SK-N-SH treated with all-trans-retinoic acid at 6 μM for 48 hours (cell line): Measurements from ENCODE around the gene ZNF37A.

ENCODE experiments used
- ATAC-seq: fragments of 200-7000 bp; cut with Tn5 transposase; 3 replicates; pipeline ENCODE4 v1.9.1; 2020; ENCODE audit warnings: mild to moderate bottlenecking, moderate library complexity
- ARNTL ChIP-seq: fragments of 450-650 bp; formaldehyde crosslinking; IDR thresholded peaks from 2 replicates; pipeline ENCODE4 v1.5.0; 2020; ENCODE audit warnings: low read depth, mild to moderate bottlenecking, moderate library complexity, borderline replicate concordance
- BACH2 ChIP-seq: fragments of 250-450 bp; sonication (Bioruptor Pico); IDR thresholded peaks from 2 replicates; pipeline ENCODE4 v1.9.0; 2021; ENCODE audit warnings: mild to moderate bottlenecking, borderline replicate concordance
- GLIS3 ChIP-seq: fragments of 250-450 bp; sonication (Bioruptor Pico); IDR thresholded peaks from 2 replicates; pipeline ENCODE4 v1.5.0; 2020; ENCODE audit warnings: mild to moderate bottlenecking, moderate library complexity
- ISL1 ChIP-seq: fragments of 250-450 bp; sonication (Bioruptor Pico); IDR thresholded peaks from 2 replicates; pipeline ENCODE4 v2.1.2; 2022; ENCODE audit warnings: mild to moderate bottlenecking, moderate library complexity
- OSR1 ChIP-seq: fragments of 250-450 bp; sonication (Bioruptor Pico); IDR thresholded peaks from 2 replicates; pipeline ENCODE4 v1.8.0; 2022; ENCODE audit warnings: moderate library complexity, mild to moderate bottlenecking, inconsistent platforms
- RARB ChIP-seq: fragments of 250-450 bp; sonication (Bioruptor Pico); IDR thresholded peaks from 2 replicates; pipeline ENCODE4 v1.8.0; 2021; ENCODE audit warnings: mild to moderate bottlenecking, moderate library complexity
- SNAI2 ChIP-seq: fragments of 250-450 bp; sonication (Bioruptor Pico); IDR thresholded peaks from 2 replicates; pipeline ENCODE4 v1.5.0; 2020; ENCODE audit warnings: mild to moderate bottlenecking, moderate library complexity
- TCF4 ChIP-seq: fragments of 250-450 bp; sonication (Bioruptor Pico); IDR thresholded peaks from 2 replicates; pipeline ENCODE4 v1.8.0; 2021; ENCODE audit warnings: mild to moderate bottlenecking, moderate library complexity, borderline replicate concordance
- TOX ChIP-seq: fragments of 250-450 bp; sonication (Bioruptor Pico); IDR thresholded peaks from 2 replicates; pipeline ENCODE4 v1.8.0; 2021; ENCODE audit warnings: mild to moderate bottlenecking, moderate library complexity, borderline replicate concordance
- ZC3H10 ChIP-seq: fragments of 250-450 bp; sonication (Bioruptor Pico); IDR thresholded peaks from 2 replicates; pipeline ENCODE4 v1.5.1; 2021; ENCODE audit warnings: mild to moderate bottlenecking, moderate library complexity
- ZFP3 ChIP-seq: fragments of 250-450 bp; sonication (Bioruptor Pico); IDR thresholded peaks from 2 replicates; pipeline ENCODE4 v1.5.0; 2020; ENCODE audit warnings: mild to moderate bottlenecking, moderate library complexity
- ZNF565 ChIP-seq: fragments of 450-650 bp; formaldehyde crosslinking; conservative IDR thresholded peaks from 2 replicates; pipeline ENCODE4 v1.5.0; 2020; ENCODE audit warnings: low read depth, mild to moderate bottlenecking, moderate library complexity
- ZNF70 ChIP-seq: fragments of 450-650 bp; formaldehyde crosslinking; IDR thresholded peaks from 2 replicates; pipeline ENCODE4 v1.5.0; 2020; ENCODE audit warnings: mild to moderate bottlenecking, moderate library complexity
- ZNF8 ChIP-seq: fragments of 450-650 bp; formaldehyde crosslinking; IDR thresholded peaks from 2 replicates; pipeline ENCODE4 v1.5.0; 2020; ENCODE audit warnings: mild to moderate bottlenecking, moderate library complexity
- TF ChIP-seq, protein P1 (sequence below): fragments of 250-450 bp; sonication (Bioruptor Pico); IDR thresholded peaks from 2 replicates; pipeline ENCODE4 v1.8.0; 2020; ENCODE audit warnings: mild to moderate bottlenecking, moderate library complexity, borderline replicate concordance
- TF ChIP-seq, protein P2 (sequence below): fragments of 250-450 bp; sonication (Bioruptor Pico); IDR thresholded peaks from 2 replicates; pipeline ENCODE4 v1.5.1; 2020; ENCODE audit warnings: low read depth, mild to moderate bottlenecking, moderate library complexity
- TF ChIP-seq, protein P3 (sequence below): fragments of 250-450 bp; sonication (Bioruptor Pico); IDR thresholded peaks from 2 replicates; pipeline ENCODE4 v1.8.0; 2021; ENCODE audit warnings: low read depth, mild to moderate bottlenecking, moderate library complexity, borderline replicate concordance
- TF ChIP-seq, protein P4 (sequence below): fragments of 250-450 bp; sonication (Bioruptor Pico); IDR thresholded peaks from 2 replicates; pipeline ENCODE4 v1.5.1; 2021; ENCODE audit warnings: mild to moderate bottlenecking, moderate library complexity
- TF ChIP-seq, protein P5 (sequence below): fragments of 250-450 bp; sonication (Bioruptor Pico); IDR thresholded peaks from 2 replicates; pipeline ENCODE4 v1.5.0; 2020; ENCODE audit warnings: mild to moderate bottlenecking, moderate library complexity

Gene ZNF37A

DNA sequence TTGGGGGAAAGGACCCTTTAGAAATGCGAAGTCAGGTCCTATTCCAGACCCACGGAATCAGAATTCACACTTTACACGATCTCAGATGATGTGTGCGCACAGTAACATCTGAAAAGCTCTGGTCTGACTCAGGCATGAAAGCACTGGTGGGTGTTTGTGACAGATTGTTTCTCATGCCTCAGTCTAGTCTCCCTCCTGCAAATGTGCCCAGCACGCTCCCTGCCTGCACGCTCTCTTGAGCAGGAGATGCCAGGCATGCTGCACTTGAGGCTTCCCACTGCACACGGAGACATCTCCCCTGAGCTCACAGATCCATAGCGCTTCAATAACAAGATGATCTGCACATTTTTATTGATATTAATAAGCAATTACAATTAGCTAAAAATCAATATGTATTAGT lies 23.6 kb upstream of the ZNF37A start:
- ATAC-seq: no peak
- TF ChIP-seq ZNF565 (no peak), ISL1 (no peak), RARB (CRISPR knock-in tag) (no peak), ZNF8 (no peak), TCF4 (CRISPR knock-in tag) (no peak), ZFP3 (CRISPR knock-in tag) (no peak), OSR1 (CRISPR knock-in tag) (no peak), ARNTL (CRISPR knock-in tag) (no peak), SNAI2 (no peak), ZC3H10 (CRISPR knock-in tag) (no peak), GLIS3 (CRISPR knock-in tag) (no peak)
- TF ChIP-seq, protein P1, sequence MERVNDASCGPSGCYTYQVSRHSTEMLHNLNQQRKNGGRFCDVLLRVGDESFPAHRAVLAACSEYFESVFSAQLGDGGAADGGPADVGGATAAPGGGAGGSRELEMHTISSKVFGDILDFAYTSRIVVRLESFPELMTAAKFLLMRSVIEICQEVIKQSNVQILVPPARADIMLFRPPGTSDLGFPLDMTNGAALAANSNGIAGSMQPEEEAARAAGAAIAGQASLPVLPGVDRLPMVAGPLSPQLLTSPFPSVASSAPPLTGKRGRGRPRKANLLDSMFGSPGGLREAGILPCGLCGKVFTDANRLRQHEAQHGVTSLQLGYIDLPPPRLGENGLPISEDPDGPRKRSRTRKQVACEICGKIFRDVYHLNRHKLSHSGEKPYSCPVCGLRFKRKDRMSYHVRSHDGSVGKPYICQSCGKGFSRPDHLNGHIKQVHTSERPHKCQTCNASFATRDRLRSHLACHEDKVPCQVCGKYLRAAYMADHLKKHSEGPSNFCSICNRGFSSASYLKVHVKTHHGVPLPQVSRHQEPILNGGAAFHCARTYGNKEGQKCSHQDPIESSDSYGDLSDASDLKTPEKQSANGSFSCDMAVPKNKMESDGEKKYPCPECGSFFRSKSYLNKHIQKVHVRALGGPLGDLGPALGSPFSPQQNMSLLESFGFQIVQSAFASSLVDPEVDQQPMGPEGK (CRISPR knock-in tag): no peak
- TF ChIP-seq, protein P2, sequence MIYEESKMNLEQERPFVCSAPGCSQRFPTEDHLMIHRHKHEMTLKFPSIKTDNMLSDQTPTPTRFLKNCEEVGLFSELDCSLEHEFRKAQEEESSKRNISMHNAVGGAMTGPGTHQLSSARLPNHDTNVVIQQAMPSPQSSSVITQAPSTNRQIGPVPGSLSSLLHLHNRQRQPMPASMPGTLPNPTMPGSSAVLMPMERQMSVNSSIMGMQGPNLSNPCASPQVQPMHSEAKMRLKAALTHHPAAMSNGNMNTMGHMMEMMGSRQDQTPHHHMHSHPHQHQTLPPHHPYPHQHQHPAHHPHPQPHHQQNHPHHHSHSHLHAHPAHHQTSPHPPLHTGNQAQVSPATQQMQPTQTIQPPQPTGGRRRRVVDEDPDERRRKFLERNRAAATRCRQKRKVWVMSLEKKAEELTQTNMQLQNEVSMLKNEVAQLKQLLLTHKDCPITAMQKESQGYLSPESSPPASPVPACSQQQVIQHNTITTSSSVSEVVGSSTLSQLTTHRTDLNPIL (CRISPR knock-in tag): no peak
- TF ChIP-seq, protein P3, sequence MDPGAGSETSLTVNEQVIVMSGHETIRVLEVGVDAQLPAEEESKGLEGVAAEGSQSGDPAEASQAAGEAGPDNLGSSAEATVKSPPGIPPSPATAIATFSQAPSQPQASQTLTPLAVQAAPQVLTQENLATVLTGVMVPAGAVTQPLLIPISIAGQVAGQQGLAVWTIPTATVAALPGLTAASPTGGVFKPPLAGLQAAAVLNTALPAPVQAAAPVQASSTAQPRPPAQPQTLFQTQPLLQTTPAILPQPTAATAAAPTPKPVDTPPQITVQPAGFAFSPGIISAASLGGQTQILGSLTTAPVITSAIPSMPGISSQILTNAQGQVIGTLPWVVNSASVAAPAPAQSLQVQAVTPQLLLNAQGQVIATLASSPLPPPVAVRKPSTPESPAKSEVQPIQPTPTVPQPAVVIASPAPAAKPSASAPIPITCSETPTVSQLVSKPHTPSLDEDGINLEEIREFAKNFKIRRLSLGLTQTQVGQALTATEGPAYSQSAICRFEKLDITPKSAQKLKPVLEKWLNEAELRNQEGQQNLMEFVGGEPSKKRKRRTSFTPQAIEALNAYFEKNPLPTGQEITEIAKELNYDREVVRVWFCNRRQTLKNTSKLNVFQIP (CRISPR knock-in tag): no peak
- TF ChIP-seq, protein P4, sequence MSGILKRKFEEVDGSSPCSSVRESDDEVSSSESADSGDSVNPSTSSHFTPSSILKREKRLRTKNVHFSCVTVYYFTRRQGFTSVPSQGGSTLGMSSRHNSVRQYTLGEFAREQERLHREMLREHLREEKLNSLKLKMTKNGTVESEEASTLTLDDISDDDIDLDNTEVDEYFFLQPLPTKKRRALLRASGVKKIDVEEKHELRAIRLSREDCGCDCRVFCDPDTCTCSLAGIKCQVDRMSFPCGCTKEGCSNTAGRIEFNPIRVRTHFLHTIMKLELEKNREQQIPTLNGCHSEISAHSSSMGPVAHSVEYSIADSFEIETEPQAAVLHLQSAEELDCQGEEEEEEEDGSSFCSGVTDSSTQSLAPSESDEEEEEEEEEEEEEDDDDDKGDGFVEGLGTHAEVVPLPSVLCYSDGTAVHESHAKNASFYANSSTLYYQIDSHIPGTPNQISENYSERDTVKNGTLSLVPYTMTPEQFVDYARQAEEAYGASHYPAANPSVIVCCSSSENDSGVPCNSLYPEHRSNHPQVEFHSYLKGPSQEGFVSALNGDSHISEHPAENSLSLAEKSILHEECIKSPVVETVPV: no peak

DNA sequence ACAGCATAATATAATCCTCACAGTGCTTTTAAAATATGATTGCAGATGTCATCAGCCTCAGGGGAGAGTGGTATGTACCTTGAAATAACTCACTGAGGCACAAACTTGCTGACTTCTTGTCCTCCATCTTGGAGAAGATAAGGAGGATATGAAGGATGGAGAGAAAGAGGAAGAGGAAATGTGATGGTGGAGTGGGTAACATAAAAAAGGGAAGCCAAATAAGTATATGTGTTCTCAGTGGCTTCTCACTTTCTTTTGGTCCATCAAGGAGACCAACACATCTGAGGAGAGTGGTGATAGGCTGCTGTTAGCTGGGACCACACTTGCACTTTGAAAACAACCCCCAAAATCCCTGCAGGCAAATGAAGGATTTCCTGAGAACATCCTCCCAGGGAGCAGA lies 21.6 kb upstream of the ZNF37A start:
- TF ChIP-seq SNAI2 (no peak), ZNF565 (no peak), RARB (CRISPR knock-in tag) (no peak), ZNF70 (CRISPR knock-in tag) (no peak), BACH2 (no peak), TOX (CRISPR knock-in tag) (no peak), OSR1 (CRISPR knock-in tag) (no peak), GLIS3 (CRISPR knock-in tag) (no peak), ZNF8 (no peak), TCF4 (CRISPR knock-in tag) (no peak)
- TF ChIP-seq, protein P4: no peak
- TF ChIP-seq, protein P5, sequence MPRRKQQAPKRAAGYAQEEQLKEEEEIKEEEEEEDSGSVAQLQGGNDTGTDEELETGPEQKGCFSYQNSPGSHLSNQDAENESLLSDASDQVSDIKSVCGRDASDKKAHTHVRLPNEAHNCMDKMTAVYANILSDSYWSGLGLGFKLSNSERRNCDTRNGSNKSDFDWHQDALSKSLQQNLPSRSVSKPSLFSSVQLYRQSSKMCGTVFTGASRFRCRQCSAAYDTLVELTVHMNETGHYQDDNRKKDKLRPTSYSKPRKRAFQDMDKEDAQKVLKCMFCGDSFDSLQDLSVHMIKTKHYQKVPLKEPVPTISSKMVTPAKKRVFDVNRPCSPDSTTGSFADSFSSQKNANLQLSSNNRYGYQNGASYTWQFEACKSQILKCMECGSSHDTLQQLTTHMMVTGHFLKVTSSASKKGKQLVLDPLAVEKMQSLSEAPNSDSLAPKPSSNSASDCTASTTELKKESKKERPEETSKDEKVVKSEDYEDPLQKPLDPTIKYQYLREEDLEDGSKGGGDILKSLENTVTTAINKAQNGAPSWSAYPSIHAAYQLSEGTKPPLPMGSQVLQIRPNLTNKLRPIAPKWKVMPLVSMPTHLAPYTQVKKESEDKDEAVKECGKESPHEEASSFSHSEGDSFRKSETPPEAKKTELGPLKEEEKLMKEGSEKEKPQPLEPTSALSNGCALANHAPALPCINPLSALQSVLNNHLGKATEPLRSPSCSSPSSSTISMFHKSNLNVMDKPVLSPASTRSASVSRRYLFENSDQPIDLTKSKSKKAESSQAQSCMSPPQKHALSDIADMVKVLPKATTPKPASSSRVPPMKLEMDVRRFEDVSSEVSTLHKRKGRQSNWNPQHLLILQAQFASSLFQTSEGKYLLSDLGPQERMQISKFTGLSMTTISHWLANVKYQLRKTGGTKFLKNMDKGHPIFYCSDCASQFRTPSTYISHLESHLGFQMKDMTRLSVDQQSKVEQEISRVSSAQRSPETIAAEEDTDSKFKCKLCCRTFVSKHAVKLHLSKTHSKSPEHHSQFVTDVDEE (CRISPR knock-in tag): no peak
- TF ChIP-seq, protein P2 (CRISPR knock-in tag): no peak
- TF ChIP-seq, protein P3 (CRISPR knock-in tag): no peak
- TF ChIP-seq, protein P1 (CRISPR knock-in tag): no peak
- ATAC-seq: no peak
